Fibroblast of skin of left quadriceps (primary cell): ENCODE data around the gene GSKIP.
A peak's percentile ranks its signal among the peaks of the same experiment; 100 is the strongest.

Experiments used
- DNase-seq, 2 experiments: peaks; one replicate each; pipeline ENCODE4 v3.0.0-alpha.2; 2013; ENCODE audit warnings: low read depth in 2 of 2

GSKIP gene

GRCh38 chr14:96417254-96417653, 53.9 kb downstream of the GSKIP start:
- no peak for DNase-seq

- no peak for DNase-seq
These were observed 54.7 kb downstream of the GSKIP start for GRCh38 chr14:96418075-96418474.

GRCh38 chr14:96421236-96421635, 57.9 kb downstream of the GSKIP start:
- DNase-seq: no peak

GRCh38 chr14:96422992-96423391, 59.7 kb downstream of the GSKIP start:
- DNase-seq: no peak

GRCh38 chr14:96423446-96424108, 60.3 kb downstream of the GSKIP start:
- no peak for DNase-seq

GRCh38 chr14:96424109-96424989, 61.0 kb downstream of the GSKIP start:
- peak; percentile 53 for DNase-seq

- no peak for DNase-seq
These were observed 70.7 kb downstream of the GSKIP start for GRCh38 chr14:96434040-96434439.
